PC-3 (cell line): ENCODE measurements around the gene PGP. TPM values are rescaled to one million over a fixed set of nuclear protein-coding genes. Genes with fewer than 3 reads are reported as not detected.

Experiments
- ATAC-seq: fragments of 200-7000 bp; cut with Tn5 transposase; 2 replicates; pipeline ENCODE4 v1.9.1; 2020; ENCODE audit warnings: mild to moderate bottlenecking, moderate library complexity
- BruUV-seq: library from RNA; stranded (reverse); fragments of 400-500 nt; replicated peaks from 2 replicates; lab custom pipeline; 2021; lab: Mats Ljungman, UMichigan
- CTCF ChIA-PET: fragments of 300-600 bp; sonication (Branson Sonifier 250); formaldehyde crosslinking; loops from one replicate; lab custom pipeline; 2022; ENCODE audit warnings: antibody characterized with exemption; lab: Charles Lee
- POLR2A ChIA-PET: fragments of 300-600 bp; sonication (Branson Sonifier 250); formaldehyde crosslinking; loops from one replicate; lab custom pipeline; 2022; ENCODE audit warnings: antibody characterized with exemption; ENCODE audit not compliant: unreplicated experiment; lab: Charles Lee
- DNase-seq: peaks from one replicate; pipeline ENCODE4 v3.0.0-alpha.2; 2015
- H2AFZ ChIP-seq: fragments of 300-600 bp; sonication (generic); 2 replicates; pipeline ENCODE4 v1.6.0; 2016; ENCODE audit warnings: antibody characterized with exemption, low read length
- H3F3A ChIP-seq: fragments of 300-600 bp; sonication (generic); one replicate; pipeline ENCODE4 v1.6.0; 2017; ENCODE audit warnings: antibody characterized with exemption, low read length, control low read depth, mild to moderate bottlenecking; ENCODE audit not compliant: unreplicated experiment
- H3K27ac ChIP-seq: fragments of 300-600 bp; sonication (generic); 2 replicates; pipeline ENCODE4 v1.5.1; 2016; ENCODE audit warnings: mild to moderate bottlenecking, low read length
- H3K27me3 ChIP-seq: fragments of 300-600 bp; sonication (generic); 2 replicates; pipeline ENCODE4 v1.6.1; 2016; ENCODE audit warnings: low read length, mixed read lengths
- H3K36me3 ChIP-seq: fragments of 300-600 bp; sonication (generic); 2 replicates; pipeline ENCODE4 v1.6.1; 2016; ENCODE audit warnings: low read depth, mixed run types, low read length, mixed read lengths
- H3K4me1 ChIP-seq: fragments of 300-600 bp; sonication (generic); 2 replicates; pipeline ENCODE4 v1.5.1; 2016; ENCODE audit warnings: low read length; ENCODE audit not compliant: insufficient read depth
- H3K4me2 ChIP-seq: fragments of 300-600 bp; sonication (generic); 2 replicates; pipeline ENCODE4 v1.6.0; 2016; ENCODE audit warnings: low read length
- H3K4me3 ChIP-seq: fragments of 300-600 bp; sonication (generic); 2 replicates; pipeline ENCODE4 v1.5.1; 2016; ENCODE audit warnings: mild to moderate bottlenecking, low read length, mixed read lengths
- H3K79me2 ChIP-seq: fragments of 300-600 bp; sonication (generic); 2 replicates; pipeline ENCODE4 v1.6.1; 2017; ENCODE audit warnings: low read length, mixed read lengths
- H3K9ac ChIP-seq: fragments of 300-600 bp; sonication (generic); 2 replicates; pipeline ENCODE4 v1.6.0; 2016; ENCODE audit warnings: mild to moderate bottlenecking, low read length
- H3K9me2 ChIP-seq: fragments of 300-600 bp; sonication (generic); replicated peaks from 2 replicates; pipeline ENCODE4 v1.6.1; 2016; ENCODE audit warnings: mixed run types, low read length, mixed read lengths
- H3K9me3 ChIP-seq: fragments of 300-600 bp; sonication (generic); 2 replicates; pipeline ENCODE4 v1.6.1; 2016; ENCODE audit warnings: low read length, mixed read lengths
- H4K20me1 ChIP-seq: fragments of 300-600 bp; sonication (generic); 2 replicates; pipeline ENCODE4 v1.6.1; 2016; ENCODE audit warnings: low read length, mixed read lengths
- EZH2 ChIP-seq: fragments of 300-600 bp; sonication (generic); IDR thresholded peaks from one replicate; pipeline ENCODE4 v1.6.1; 2017; ENCODE audit warnings: antibody characterized with exemption, mild to moderate bottlenecking, low read length; ENCODE audit not compliant: unreplicated experiment
- EZH2phosphoT487 ChIP-seq: fragments of 300-600 bp; sonication (generic); IDR thresholded peaks from 2 replicates; pipeline ENCODE4 v1.6.1; 2018; ENCODE audit warnings: mild to moderate bottlenecking, antibody characterized with exemption, low read length, borderline replicate concordance
- intact Hi-C: fragments of 100-400 bp; cut with micrococcal nuclease; formaldehyde crosslinking; loops from 2 replicates; pipeline ENCODE4 v1.9.0; 2023
- total RNA-seq: library from RNA; depleted of rRNA; stranded (reverse); fragments of >200 nt; gene quantifications from 2 replicates; pipeline ENCODE4 v1.2.3, GENCODE V29; 2014
- TF ChIP-seq, protein P1 (sequence below): fragments of 300-600 bp; sonication (generic); conservative IDR thresholded peaks from 2 replicates; pipeline ENCODE4 v1.5.1; 2017; ENCODE audit warnings: antibody characterized with exemption, low read depth, mild to moderate bottlenecking, low read length

The PGP gene
- total RNA-seq, 1 experiment from 2014 or later, result 46.0 TPM

DNA sequence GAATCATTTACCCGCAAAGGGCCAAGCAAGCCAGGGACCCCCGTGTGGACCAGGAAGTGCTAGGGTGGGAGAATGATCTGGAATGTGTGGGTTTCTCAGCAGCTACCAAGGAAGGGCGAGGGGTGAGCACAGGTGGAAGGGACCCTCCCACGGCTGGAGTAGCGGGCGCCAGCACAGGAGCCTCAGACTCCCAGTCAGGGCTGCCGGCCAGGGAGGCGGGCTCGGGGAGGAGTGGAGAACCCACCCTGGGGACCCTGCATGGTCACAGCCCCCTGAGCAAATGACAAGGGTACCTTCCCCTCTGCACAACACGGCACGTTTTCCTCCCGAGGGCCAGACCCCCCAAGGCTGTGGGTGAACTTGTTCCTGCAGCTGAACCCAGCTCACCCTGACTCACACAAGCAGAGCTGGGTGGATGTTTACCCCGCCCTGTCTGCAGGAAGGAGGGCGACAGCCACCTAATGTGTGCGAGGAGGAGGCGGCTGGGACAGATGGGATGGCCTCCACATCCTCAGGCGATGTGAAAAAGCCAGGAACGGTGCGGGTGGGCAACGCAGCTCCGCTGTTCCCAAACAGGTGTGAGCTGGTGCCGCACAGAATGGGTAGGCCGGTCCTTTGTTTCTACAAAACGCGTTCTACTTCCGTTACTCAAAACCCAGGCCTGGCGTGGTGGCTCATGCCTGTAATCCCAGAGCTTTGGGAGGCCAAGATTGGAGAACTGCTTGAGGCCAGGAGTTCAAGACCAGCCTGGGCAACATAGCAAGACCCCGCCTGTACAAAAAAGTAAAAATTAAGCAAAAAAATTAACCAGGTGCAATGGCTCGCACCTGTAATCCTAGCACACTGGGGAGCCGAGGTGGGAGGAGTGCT lies 30.5 kb upstream of the PGP start:
- Histone ChIP-seq H3K27ac (no peak overlapping the region), H3F3A (no peaks in the 10 kb centered on the region), H3K4me2 (no peak overlapping the region), H3K27me3 (no peaks in the 10 kb centered on the region), H3K9me3 (no peaks in the 10 kb centered on the region), H3K4me3 (no peak overlapping the region), H3K4me1 (peaks cover 7% of the 10 kb centered on the region; the same call in 1 of the 2 replicates), H3K9ac (no peak overlapping the region), H3K36me3 (peaks cover 7% of the 10 kb centered on the region; the same call in 1 of the 2 replicates), H4K20me1 (no peaks in the 10 kb centered on the region), H3K79me2 (peaks cover 17% of the 10 kb centered on the region), H2AFZ (no peak overlapping the region), H3K9me2 (no peaks in the 10 kb centered on the region)
- ATAC-seq (peak; percentile 83), DNase-seq (peak; percentile 48)
- no TSS peak for BruUV-seq
- TF ChIP-seq EZH2phosphoT487 (no peak), EZH2 (no peak)
- TF ChIP-seq, protein P1, sequence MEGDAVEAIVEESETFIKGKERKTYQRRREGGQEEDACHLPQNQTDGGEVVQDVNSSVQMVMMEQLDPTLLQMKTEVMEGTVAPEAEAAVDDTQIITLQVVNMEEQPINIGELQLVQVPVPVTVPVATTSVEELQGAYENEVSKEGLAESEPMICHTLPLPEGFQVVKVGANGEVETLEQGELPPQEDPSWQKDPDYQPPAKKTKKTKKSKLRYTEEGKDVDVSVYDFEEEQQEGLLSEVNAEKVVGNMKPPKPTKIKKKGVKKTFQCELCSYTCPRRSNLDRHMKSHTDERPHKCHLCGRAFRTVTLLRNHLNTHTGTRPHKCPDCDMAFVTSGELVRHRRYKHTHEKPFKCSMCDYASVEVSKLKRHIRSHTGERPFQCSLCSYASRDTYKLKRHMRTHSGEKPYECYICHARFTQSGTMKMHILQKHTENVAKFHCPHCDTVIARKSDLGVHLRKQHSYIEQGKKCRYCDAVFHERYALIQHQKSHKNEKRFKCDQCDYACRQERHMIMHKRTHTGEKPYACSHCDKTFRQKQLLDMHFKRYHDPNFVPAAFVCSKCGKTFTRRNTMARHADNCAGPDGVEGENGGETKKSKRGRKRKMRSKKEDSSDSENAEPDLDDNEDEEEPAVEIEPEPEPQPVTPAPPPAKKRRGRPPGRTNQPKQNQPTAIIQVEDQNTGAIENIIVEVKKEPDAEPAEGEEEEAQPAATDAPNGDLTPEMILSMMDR, result no peak
- ChIA-PET CTCF (no interaction called here), POLR2A (interaction anchor here (0.6 kb wide), 1 partner anchor 10 kb away, joined by 3 read pairs; no protein-coding TSS in a partner anchor)
- intact Hi-C loops, result no loop called here

GRCh38 chr16:2244301-2244700 lies 29.7 kb upstream of the PGP start:
- intact Hi-C loops, result no loop called here
- no peak for TF ChIP-seq EZH2
- TF ChIP-seq, protein P1, result no peak
- no peak for TF ChIP-seq EZH2phosphoT487
- no peaks in the 10 kb centered on the region for H3K9me2 ChIP-seq
- no peak overlapping the region for H3K9ac ChIP-seq
- H3K27ac ChIP-seq, result no peak overlapping the region
- no peak; the same call in 1 of the 2 replicates for ATAC-seq
- ChIA-PET CTCF (no interaction called here), POLR2A (no interaction called here)
- BruUV-seq, result no TSS peak
- no peaks in the 10 kb centered on the region for H4K20me1 ChIP-seq
- peaks cover 7% of the 10 kb centered on the region; the same call in 1 of the 2 replicates for H3K4me1 ChIP-seq
- H3K4me3 ChIP-seq, result no peak overlapping the region
- H3F3A ChIP-seq, result no peaks in the 10 kb centered on the region
- no peaks in the 10 kb centered on the region for H3K27me3 ChIP-seq
- H3K36me3 ChIP-seq, result peaks cover 7% of the 10 kb centered on the region; the same call in 1 of the 2 replicates
- no peaks in the 10 kb centered on the region for H3K9me3 ChIP-seq
- DNase-seq, result no peak
- no peak overlapping the region for H2AFZ ChIP-seq
- H3K4me2 ChIP-seq, result no peak overlapping the region
- H3K79me2 ChIP-seq, result peaks cover 9% of the 10 kb centered on the region

DNA sequence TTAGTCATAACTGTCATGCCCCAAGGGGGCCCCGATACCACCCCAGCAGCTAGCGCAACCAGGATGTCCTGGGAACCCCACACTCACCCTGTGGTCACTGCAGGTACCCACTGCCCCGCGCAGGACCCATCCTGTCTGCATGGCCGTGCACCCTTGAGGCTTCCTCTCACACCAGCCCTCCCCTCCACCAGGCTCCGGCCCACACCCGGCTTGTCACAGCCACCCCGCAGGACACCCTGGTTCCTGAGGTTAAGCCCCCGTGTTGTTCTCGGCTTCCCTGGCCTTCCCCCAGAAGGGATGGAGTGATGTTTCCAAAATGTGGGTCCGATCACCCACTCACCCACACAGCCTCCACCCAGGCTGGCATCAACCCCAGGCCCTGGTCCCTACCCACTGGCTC lies 29.1 kb upstream of the PGP start:
- H3K27ac ChIP-seq, result no peak overlapping the region
- no peak overlapping the region for H3K4me2 ChIP-seq
- no peaks in the 10 kb centered on the region for H3F3A ChIP-seq
- H3K27me3 ChIP-seq, result no peaks in the 10 kb centered on the region
- peaks cover 7% of the 10 kb centered on the region; the same call in 1 of the 2 replicates for H3K4me1 ChIP-seq
- peaks cover 6% of the 10 kb centered on the region; the same call in 1 of the 2 replicates for H3K79me2 ChIP-seq
- TF ChIP-seq, protein P1, result no peak
- TF ChIP-seq EZH2phosphoT487, result no peak
- TF ChIP-seq EZH2, result no peak
- H3K9me2 ChIP-seq, result no peaks in the 10 kb centered on the region
- no TSS peak for BruUV-seq
- H2AFZ ChIP-seq, result no peak overlapping the region
- no peaks in the 10 kb centered on the region for H3K9me3 ChIP-seq
- POLR2A ChIA-PET, result no interaction called here
- DNase-seq, result no peak
- intact Hi-C loops, result no loop called here
- no peak overlapping the region for H3K9ac ChIP-seq
- peaks cover 7% of the 10 kb centered on the region; the same call in 1 of the 2 replicates for H3K36me3 ChIP-seq
- CTCF ChIA-PET, result no interaction called here
- no peak for ATAC-seq
- no peak overlapping the region for H3K4me3 ChIP-seq
- H4K20me1 ChIP-seq, result no peaks in the 10 kb centered on the region
